GM12865 (cell line): ENCODE data around the gene STPG2.

ENCODE experiments used
- DNase-seq: peaks from one replicate; pipeline ENCODE4 v3.0.0; 2010; ENCODE audit warnings: low read depth
- H3K4me3 ChIP-seq: 2 replicates; pipeline ENCODE4 v1.5.1; 2011; ENCODE audit warnings: mild to moderate bottlenecking, low read depth, low read length, control low read depth
- CTCF ChIP-seq: IDR thresholded peaks from 2 replicates; pipeline ENCODE4 v1.5.1; 2011; ENCODE audit warnings: low read length, control low read depth, low read depth, inconsistent platforms; ENCODE audit not compliant: insufficient read depth; ENCODE audit errors: missing control alignments

Gene STPG2

DNA sequence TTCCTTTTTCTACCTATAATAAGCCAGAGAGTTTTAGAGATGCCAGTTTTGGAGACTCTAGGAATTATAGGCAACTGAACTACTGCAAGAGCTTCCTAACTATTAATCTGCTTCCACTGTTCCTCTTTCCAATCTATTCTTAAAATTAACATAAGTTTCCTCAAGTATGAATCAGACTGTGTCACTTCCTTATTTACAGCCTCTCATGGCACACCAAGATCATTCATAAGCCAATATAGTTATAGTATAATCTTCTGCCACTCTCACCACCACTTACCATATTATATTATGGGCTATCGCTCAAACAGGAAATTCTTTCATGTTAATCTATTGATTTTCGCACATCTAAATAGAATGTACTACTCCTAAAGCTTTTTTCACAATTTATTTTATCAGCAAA is 383.5 kb downstream of the STPG2 start:
- DNase-seq = no peak
- no peak for TF ChIP-seq CTCF
- no peak overlapping the region for H3K4me3 ChIP-seq

GRCh38 chr4:97752599-97752998 is 390.7 kb downstream of the STPG2 start:
- no peak for DNase-seq
- no peak for TF ChIP-seq CTCF

DNA sequence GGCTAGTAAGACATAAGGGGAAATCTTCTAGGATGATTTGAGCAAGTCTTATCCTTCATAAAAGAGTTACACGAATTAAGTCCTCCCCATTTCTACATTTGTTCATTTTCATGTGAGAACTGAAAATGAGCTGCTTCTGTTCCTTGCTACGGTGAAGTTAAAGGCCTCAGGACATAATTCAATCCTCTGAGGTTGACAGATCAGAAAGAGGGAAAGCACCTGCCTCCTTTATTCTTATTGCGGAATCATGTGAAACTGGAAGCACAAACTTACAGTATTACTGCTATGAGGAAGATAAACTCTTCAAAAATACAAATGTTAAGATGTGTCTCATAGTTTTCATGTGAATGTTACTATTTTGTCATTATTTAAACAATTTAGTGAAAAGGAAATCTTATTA is 395.3 kb downstream of the STPG2 start:
- no peak overlapping the region for H3K4me3 ChIP-seq
- TF ChIP-seq CTCF = no peak
- no peak for DNase-seq

More at GRCh38 chr4:97752599-97752998, 390.7 kb downstream of the STPG2 start:
- no peak overlapping the region for H3K4me3 ChIP-seq

DNA sequence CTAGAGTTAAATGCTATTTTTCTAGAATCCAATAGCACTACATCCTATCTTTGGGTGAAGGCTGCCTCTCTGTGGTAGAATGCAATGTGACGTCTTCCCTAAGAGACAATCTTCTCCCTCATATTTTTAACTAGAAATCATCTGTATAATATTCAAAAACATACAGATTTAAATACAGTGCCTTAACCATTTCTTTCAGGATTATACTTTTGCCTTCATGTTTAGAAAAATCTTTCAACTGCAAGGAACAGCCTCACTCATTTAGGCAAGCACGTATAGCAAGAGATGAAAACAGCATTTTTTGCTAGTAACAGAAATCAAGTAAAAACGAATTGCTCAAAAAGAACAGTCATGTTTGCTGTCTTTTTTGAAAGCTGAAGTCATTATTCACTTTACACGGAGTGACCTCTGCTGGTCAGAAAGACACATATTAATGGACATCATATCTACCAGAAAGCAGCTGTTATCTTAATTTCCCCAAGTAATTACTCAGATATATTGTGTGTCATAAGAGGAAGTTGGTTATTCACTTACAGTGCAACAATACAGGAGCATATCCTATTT is 422.3 kb downstream of the STPG2 start:
- DNase-seq = no peak
- peak; percentile 1 for TF ChIP-seq CTCF
- H3K4me3 ChIP-seq = no peak overlapping the region

GRCh38 chr4:97691111-97691605 is 452.1 kb downstream of the STPG2 start:
- no peak for DNase-seq
- H3K4me3 ChIP-seq = no peak overlapping the region
- TF ChIP-seq CTCF = no peak

DNA sequence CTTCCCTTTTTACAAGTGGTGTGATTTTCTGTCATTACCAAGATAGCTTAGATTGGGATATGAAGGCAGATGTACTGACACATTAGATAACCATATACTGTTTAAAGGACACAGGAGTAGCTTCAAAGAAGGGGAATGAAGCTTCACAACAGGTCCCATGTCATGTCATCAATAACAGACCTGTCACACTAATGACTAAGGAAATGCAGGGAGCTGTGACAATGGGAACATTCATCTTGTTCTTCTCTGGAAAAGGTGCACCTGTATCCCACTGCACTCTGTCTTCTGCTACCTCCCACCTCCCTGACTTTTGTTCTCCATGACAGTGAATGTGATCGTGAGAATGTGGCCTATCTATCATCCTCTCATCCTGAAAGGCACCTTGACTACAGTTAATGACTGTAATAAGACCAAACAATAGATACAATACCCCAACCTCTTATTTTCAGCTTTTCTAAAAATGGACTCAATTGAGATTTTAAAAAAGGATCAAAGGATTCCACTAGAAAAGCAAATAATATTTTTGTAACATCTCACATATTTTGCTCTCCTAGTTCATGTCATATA is 472.5 kb downstream of the STPG2 start:
- no peak for DNase-seq
- H3K4me3 ChIP-seq = no peak overlapping the region
- no peak for TF ChIP-seq CTCF

DNA sequence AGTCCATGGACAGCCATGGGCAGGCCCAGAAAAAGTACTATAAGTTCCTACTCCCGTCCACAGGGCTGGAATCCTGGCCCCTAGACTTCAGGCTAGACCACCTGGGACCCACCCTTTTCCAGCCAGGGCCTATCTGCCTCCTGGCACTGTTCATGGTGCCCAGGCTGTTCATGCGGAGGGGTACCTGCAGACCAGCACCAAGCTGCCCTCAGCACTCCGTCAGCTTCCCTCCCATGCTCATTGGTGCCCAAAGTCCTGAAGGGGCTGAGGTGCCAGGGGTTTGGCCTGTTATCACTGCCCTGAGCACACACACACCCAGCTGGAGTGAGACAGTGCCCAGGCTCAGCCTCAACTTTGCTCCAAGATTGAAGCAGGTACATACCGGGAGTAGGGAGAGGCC is 477.7 kb downstream of the STPG2 start:
- DNase-seq = no peak
- H3K4me3 ChIP-seq = no peak overlapping the region
- TF ChIP-seq CTCF = no peak
